A549 treated with CpdA at 1 μM for 4 hours (cell line): ENCODE measurements around the gene OPCML. TPM values are rescaled to one million over a fixed set of nuclear protein-coding genes. Genes with fewer than 3 reads are reported as not detected.

Source experiments
- total RNA-seq: library from RNA; stranded (reverse); fragments of 200-300 nt; extraction: Qiagen RNA extraction; gene quantifications from 5 replicates; pipeline ENCODE4 v1.2.3, GENCODE V29; 2022; ENCODE audit warnings: low read depth

The OPCML gene
- not detected in 5 replicates for total RNA-seq

GRCh38 chr11:133531971-133532651 lies at the start of gene OPCML:
Gene OPCML (minus strand): TSS chr11:133532501.

